Neural cell (in vitro differentiated cells): ENCODE results near the gene ATP11B.

Experiments used
- CTCF ChIP-seq: fragments of 450-650 bp; IDR thresholded peaks from 2 replicates; pipeline ENCODE4 v1.5.1; 2014; ENCODE audit warnings: antibody characterized with exemption, mild to moderate bottlenecking, moderate library complexity; ENCODE audit not compliant: poor library complexity, severe bottlenecking
- EP300 ChIP-seq: fragments of 450-650 bp; conservative IDR thresholded peaks from 2 replicates; pipeline ENCODE4 v1.6.1; 2014; ENCODE audit warnings: antibody characterized with exemption, mild to moderate bottlenecking, moderate library complexity; ENCODE audit not compliant: poor library complexity, severe bottlenecking
- EZH2 ChIP-seq: fragments of 200-600, 300-800 bp; shearing (Covaris generic), sonication (generic); IDR thresholded peaks from 2 replicates; pipeline ENCODE4 v1.6.1; 2014; ENCODE audit warnings: antibody characterized with exemption, low read length, borderline replicate concordance, mild to moderate bottlenecking; ENCODE audit not compliant: insufficient read depth, poor library complexity, severe bottlenecking
- MXI1 ChIP-seq: fragments of 450-650 bp; conservative IDR thresholded peaks from 2 replicates; pipeline ENCODE4 v1.6.1; 2014; ENCODE audit warnings: antibody characterized with exemption, mild to moderate bottlenecking; ENCODE audit not compliant: poor library complexity, severe bottlenecking
- POLR2AphosphoS5 ChIP-seq: IDR thresholded peaks from 2 replicates; pipeline ENCODE4 v1.6.1; 2012
- RAD21 ChIP-seq: fragments of 450-650 bp; conservative IDR thresholded peaks from 2 replicates; pipeline ENCODE4 v1.6.1; 2014; ENCODE audit warnings: antibody characterized with exemption, mild to moderate bottlenecking, moderate library complexity
- REST ChIP-seq: IDR thresholded peaks from 2 replicates; pipeline ENCODE4 v1.6.1; 2012; ENCODE audit warnings: borderline replicate concordance
- SMC3 ChIP-seq: fragments of 450-650 bp; conservative IDR thresholded peaks from 2 replicates; pipeline ENCODE4 v1.6.1; 2014; ENCODE audit warnings: antibody characterized with exemption, mild to moderate bottlenecking, moderate library complexity; ENCODE audit not compliant: poor library complexity
- TAF1 ChIP-seq: IDR thresholded peaks from 2 replicates; pipeline ENCODE4 v1.6.1; 2012; ENCODE audit warnings: low read depth

DNA sequence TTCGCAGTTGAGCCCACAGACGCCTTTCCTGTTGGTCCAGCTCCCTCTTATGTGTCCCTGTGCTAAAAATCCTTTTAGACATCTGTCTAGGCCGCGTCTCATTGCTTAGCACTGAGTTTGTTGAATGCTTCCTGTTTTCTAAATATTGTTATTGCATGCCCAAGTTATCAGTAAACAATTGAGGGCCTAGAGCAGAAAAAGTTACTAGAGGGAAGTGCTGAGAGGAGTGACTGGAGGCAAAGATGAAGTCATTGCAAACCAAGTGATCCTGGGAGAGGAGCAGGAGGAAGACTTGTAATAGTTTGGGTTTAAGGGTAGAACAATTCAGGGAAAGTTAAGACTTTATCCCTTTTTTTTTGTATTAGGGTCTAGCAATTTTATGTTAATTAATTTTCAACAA lies 98.9 kb downstream of the ATP11B start:
- TF ChIP-seq CTCF (no peak), MXI1 (no peak), POLR2AphosphoS5 (no peak), EP300 (no peak), EZH2 (no peak), RAD21 (no peak), TAF1 (no peak), REST (no peak), SMC3 (no peak)
